Measurements from ENCODE around the gene XK. TPM values are rescaled to one million over a fixed set of nuclear protein-coding genes. Genes with fewer than 3 reads are reported as not detected.

Gene XK
- total RNA-seq, 1 experiment from 2014 or later: 3.7 TPM

DNA sequence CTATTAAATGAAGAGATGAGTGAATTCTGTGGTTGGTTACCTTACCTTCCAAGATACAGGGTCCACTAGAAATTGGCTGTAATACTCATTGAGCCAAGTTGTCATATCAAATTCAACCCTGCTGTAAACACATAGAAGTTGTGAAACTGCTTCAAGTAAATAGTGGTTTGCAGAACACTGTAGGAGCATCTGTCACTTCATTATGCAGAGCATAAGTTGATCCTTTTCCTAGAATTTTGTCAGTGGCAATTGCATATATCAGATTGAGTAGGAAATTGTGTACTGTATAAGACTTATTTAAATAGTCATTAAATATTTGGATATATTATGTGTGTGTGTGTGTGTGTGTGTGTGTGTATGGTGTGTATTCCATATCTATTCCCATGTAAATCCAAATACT, 8.8 kb upstream of the XK start:
- no peak overlapping the region for H3K4me2 ChIP-seq
- no peaks in the 10 kb centered on the region for H3K36me3 ChIP-seq (ENCODE audit: low read depth)
- TF ChIP-seq EZH2 (IDR thresholded peaks at IDR 0.05; ENCODE audit: low read depth): no peak
- no peak for TF ChIP-seq CTCF (conservative IDR thresholded peaks at IDR 0.05)
- no peak overlapping the region for H3K27ac ChIP-seq
- ChIA-PET POLR2A (ENCODE audit: unreplicated experiment) (no interaction called here), CTCF (no interaction called here)
- no peaks in the 10 kb centered on the region for H3K27me3 ChIP-seq (ENCODE audit: insufficient read depth, low read depth)
- no peaks in the 10 kb centered on the region for H3F3A ChIP-seq (ENCODE audit: insufficient read depth, low read depth)
- no peaks in the 10 kb centered on the region for H3K9me2 ChIP-seq (ENCODE audit: insufficient read depth)
- no peak overlapping the region for H2AFZ ChIP-seq
- H3K9me3 ChIP-seq (ENCODE audit: insufficient read depth, low read depth): no peaks in the 10 kb centered on the region
- no peaks in the 10 kb centered on the region for H4K20me1 ChIP-seq (ENCODE audit: insufficient read depth)
- H3K79me2 ChIP-seq (ENCODE audit: low read depth): no peaks in the 10 kb centered on the region
- no peaks in the 10 kb centered on the region for H3K4me1 ChIP-seq (replicated peaks; ENCODE audit: insufficient read depth)
- intact Hi-C loops (cut with micrococcal nuclease; ENCODE audit: unreplicated experiment): loop anchor here (1.0 kb wide), 1 partner anchor 35 kb away; no protein-coding TSS in a partner anchor
- no TSS peak for BruUV-seq (replicated peaks)
- no peak overlapping the region for H3K4me3 ChIP-seq
- no peak for DNase-seq

- no TSS peak for BruUV-seq (replicated peaks)
- intact Hi-C loops (cut with micrococcal nuclease; ENCODE audit: unreplicated experiment): loop anchor here (1.0 kb wide), 1 partner anchor 35 kb away; no protein-coding TSS in a partner anchor
- H3K4me3 ChIP-seq: no peak overlapping the region
- H3K36me3 ChIP-seq (ENCODE audit: low read depth): no peaks in the 10 kb centered on the region
- no peak for TF ChIP-seq CTCF (conservative IDR thresholded peaks at IDR 0.05)
- TF ChIP-seq EZH2 (IDR thresholded peaks at IDR 0.05; ENCODE audit: low read depth): no peak
- no peaks in the 10 kb centered on the region for H3K9me2 ChIP-seq (ENCODE audit: insufficient read depth)
- H3K27ac ChIP-seq: no peak overlapping the region
- POLR2A ChIA-PET (ENCODE audit: unreplicated experiment): no interaction called here
- H3K9me3 ChIP-seq (ENCODE audit: insufficient read depth, low read depth): no peaks in the 10 kb centered on the region
- CTCF ChIA-PET: no interaction called here
- H3K4me2 ChIP-seq: no peak overlapping the region
- H3K79me2 ChIP-seq (ENCODE audit: low read depth): no peaks in the 10 kb centered on the region
- no peaks in the 10 kb centered on the region for H3F3A ChIP-seq (ENCODE audit: insufficient read depth, low read depth)
- H3K27me3 ChIP-seq (ENCODE audit: insufficient read depth, low read depth): no peaks in the 10 kb centered on the region
- H3K4me1 ChIP-seq (replicated peaks; ENCODE audit: insufficient read depth): no peaks in the 10 kb centered on the region
- H2AFZ ChIP-seq: no peak overlapping the region
- no peak for DNase-seq
- H4K20me1 ChIP-seq (ENCODE audit: insufficient read depth): no peaks in the 10 kb centered on the region
These were observed 8.3 kb upstream of the XK start for GRCh38 chrX:37677243-37677642.

DNA sequence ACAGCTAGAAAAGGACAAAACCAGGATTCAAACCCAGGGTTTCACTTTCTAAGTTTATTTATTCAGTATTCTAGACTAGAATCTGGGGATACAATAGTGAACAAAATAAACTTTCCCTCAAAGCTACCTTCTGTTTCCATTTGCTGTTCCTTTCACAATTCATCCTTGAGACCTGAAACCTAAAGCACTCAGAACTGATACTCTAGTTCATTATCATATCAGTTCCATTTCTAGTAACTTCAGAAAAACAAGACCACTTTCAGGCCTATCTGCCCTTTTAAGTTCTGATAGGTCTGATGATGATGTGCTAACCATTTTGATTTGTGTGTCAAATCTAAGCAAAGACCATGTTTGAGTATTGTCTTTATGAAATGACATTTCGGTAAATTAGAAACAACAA, 7.8 kb upstream of the XK start:
- Histone ChIP-seq H3K4me3 (no peak overlapping the region), H3K4me2 (no peak overlapping the region), H3K27ac (no peak overlapping the region), H3K27me3 (ENCODE audit: insufficient read depth, low read depth) (no peaks in the 10 kb centered on the region), H2AFZ (no peak overlapping the region), H3K79me2 (ENCODE audit: low read depth) (no peaks in the 10 kb centered on the region), H3K4me1 (replicated peaks; ENCODE audit: insufficient read depth) (no peaks in the 10 kb centered on the region), H3K9me2 (ENCODE audit: insufficient read depth) (no peaks in the 10 kb centered on the region), H3K36me3 (ENCODE audit: low read depth) (no peaks in the 10 kb centered on the region), H4K20me1 (ENCODE audit: insufficient read depth) (no peaks in the 10 kb centered on the region), H3K9me3 (ENCODE audit: insufficient read depth, low read depth) (no peaks in the 10 kb centered on the region), H3F3A (ENCODE audit: insufficient read depth, low read depth) (no peaks in the 10 kb centered on the region)
- TF ChIP-seq CTCF (conservative IDR thresholded peaks at IDR 0.05) (no peak), EZH2 (IDR thresholded peaks at IDR 0.05; ENCODE audit: low read depth) (no peak)
- no peak for DNase-seq
- no TSS peak for BruUV-seq (replicated peaks)
- intact Hi-C loops (cut with micrococcal nuclease; ENCODE audit: unreplicated experiment): loop anchor here (1.0 kb wide), 1 partner anchor 35 kb away; no protein-coding TSS in a partner anchor
- ChIA-PET CTCF (no interaction called here), POLR2A (ENCODE audit: unreplicated experiment) (no interaction called here)

All from PC-9 (cell line).